Mesenchymal stem cell (in vitro differentiated cells and primary cell): ENCODE data around the gene LGR6.

Source experiments
- DNase-seq: peaks from one replicate; pipeline ENCODE4 v3.0.0-alpha.2; 2013
- H2AFZ ChIP-seq: one replicate; pipeline ENCODE4 v1.6.1; 2013; ENCODE audit warnings: low read depth, mild to moderate bottlenecking, control low read depth, inconsistent platforms, low read length, moderate library complexity
- H2AK5ac ChIP-seq: 2 replicates; pipeline ENCODE4 v1.6.1; 2013; ENCODE audit warnings: low read length, moderate library complexity, mild to moderate bottlenecking, inconsistent platforms; ENCODE audit not compliant: severe bottlenecking
- H2BK120ac ChIP-seq: one replicate; pipeline ENCODE4 v1.6.1; 2013; ENCODE audit warnings: low read depth, mild to moderate bottlenecking, inconsistent platforms, low read length, moderate library complexity
- H2BK12ac ChIP-seq, 2 experiments: one replicate each; pipeline ENCODE4 v1.6.1; 2013; ENCODE audit warnings: inconsistent platforms in 2 of 2, low read length in 2 of 2, mild to moderate bottlenecking in 2 of 2, moderate library complexity in 2 of 2, control low read depth in 1 of 2
- H2BK15ac ChIP-seq: one replicate; pipeline ENCODE4 v1.6.1; 2013; ENCODE audit warnings: mild to moderate bottlenecking, low read depth, inconsistent platforms; ENCODE audit not compliant: poor library complexity, severe bottlenecking
- H2BK5ac ChIP-seq: 2 replicates; pipeline ENCODE4 v1.6.1; 2013; ENCODE audit warnings: low read depth, mild to moderate bottlenecking, low read length, control low read depth, inconsistent platforms; ENCODE audit not compliant: poor library complexity, severe bottlenecking
- H3K14ac ChIP-seq, 2 experiments: one replicate each; pipeline ENCODE4 v1.6.1; 2013; ENCODE audit warnings: inconsistent platforms in 2 of 2, low read length in 2 of 2, control low read depth in 1 of 2, mild to moderate bottlenecking in 1 of 2, moderate library complexity in 1 of 2
- H3K18ac ChIP-seq, 2 experiments: one replicate each; pipeline ENCODE4 v1.6.1; 2013; ENCODE audit warnings: inconsistent platforms in 2 of 2, low read length in 2 of 2, control low read depth in 1 of 2, low read depth in 1 of 2, mild to moderate bottlenecking in 1 of 2
- H3K23ac ChIP-seq, 2 experiments: one replicate each; pipeline ENCODE4 v1.6.1; 2013; ENCODE audit warnings: inconsistent platforms in 2 of 2, low read length in 2 of 2, mild to moderate bottlenecking in 2 of 2, moderate library complexity in 2 of 2, control low read depth in 1 of 2
- H3K27ac ChIP-seq: 2 replicates; pipeline ENCODE4 v1.5.1; 2013; ENCODE audit warnings: mild to moderate bottlenecking, moderate library complexity, low read length, control low read depth, inconsistent platforms; ENCODE audit not compliant: poor library complexity, severe bottlenecking
- H3K27me3 ChIP-seq, 2 experiments: 2 replicates each; pipeline versions ENCODE4 v1.6.1 to v1.7.0; 2013; ENCODE audit warnings: low read length in 2 of 2, mild to moderate bottlenecking in 2 of 2, moderate library complexity in 2 of 2, control low read depth in 1 of 2, inconsistent platforms in 1 of 2; ENCODE audit not compliant: control insufficient read depth in 1 of 2, insufficient read depth in 1 of 2
- H3K36me3 ChIP-seq, 2 experiments: 2 replicates each; pipeline versions ENCODE4 v1.6.1 to v1.7.0; 2013; ENCODE audit warnings: low read length in 2 of 2, control low read depth in 1 of 2, inconsistent platforms in 1 of 2, low read depth in 1 of 2, mild to moderate bottlenecking in 1 of 2; ENCODE audit not compliant: insufficient read depth in 2 of 2, control insufficient read depth in 1 of 2
- H3K4ac ChIP-seq, 2 experiments: one replicate each; pipeline ENCODE4 v1.6.1; 2013; ENCODE audit warnings: inconsistent platforms in 2 of 2, low read length in 2 of 2, mild to moderate bottlenecking in 2 of 2, moderate library complexity in 2 of 2, control low read depth in 1 of 2, low read depth in 1 of 2
- H3K4me1 ChIP-seq: 2 replicates; pipeline ENCODE4 v1.6.1; 2013; ENCODE audit warnings: low read depth, low read length, control low read depth; ENCODE audit not compliant: control insufficient read depth, insufficient read depth
- H3K4me2 ChIP-seq: 2 replicates; pipeline ENCODE4 v1.6.1; 2013; ENCODE audit warnings: low read length, mild to moderate bottlenecking, inconsistent platforms; ENCODE audit not compliant: poor library complexity, severe bottlenecking
- H3K4me3 ChIP-seq, 2 experiments: 2 replicates each; pipeline versions ENCODE4 v1.5.1 to v1.7.0; 2013; ENCODE audit warnings: low read length in 2 of 2, mild to moderate bottlenecking in 2 of 2, control low read depth in 1 of 2, low read depth in 1 of 2; ENCODE audit not compliant: insufficient read depth in 1 of 2
- H3K79me1 ChIP-seq: replicated peaks from 2 replicates; pipeline ENCODE4 v1.6.1; 2013; ENCODE audit warnings: mild to moderate bottlenecking, control low read depth, low read length, inconsistent platforms; ENCODE audit not compliant: poor library complexity, severe bottlenecking
- H3K9ac ChIP-seq: 2 replicates; pipeline ENCODE4 v1.7.0; 2013; ENCODE audit warnings: mild to moderate bottlenecking, low read length, moderate library complexity
- H3K9me3 ChIP-seq: 2 replicates; pipeline ENCODE4 v1.7.0; 2013; ENCODE audit warnings: mild to moderate bottlenecking, low read length; ENCODE audit not compliant: control insufficient read depth
- H4K8ac ChIP-seq: one replicate; pipeline ENCODE4 v1.6.1; 2013; ENCODE audit warnings: inconsistent platforms, mild to moderate bottlenecking, low read length, moderate library complexity
- H4K91ac ChIP-seq: one replicate; pipeline ENCODE4 v1.6.1; 2013; ENCODE audit warnings: mild to moderate bottlenecking, low read length, inconsistent platforms
- WGBS: methylation state at CpG from one replicate; pipeline ENCODE4 v1.1.7; 2013; ENCODE audit warnings: mixed read lengths; 5-methylcytosine and 5-hydroxymethylcytosine counted together

The LGR6 gene

DNA sequence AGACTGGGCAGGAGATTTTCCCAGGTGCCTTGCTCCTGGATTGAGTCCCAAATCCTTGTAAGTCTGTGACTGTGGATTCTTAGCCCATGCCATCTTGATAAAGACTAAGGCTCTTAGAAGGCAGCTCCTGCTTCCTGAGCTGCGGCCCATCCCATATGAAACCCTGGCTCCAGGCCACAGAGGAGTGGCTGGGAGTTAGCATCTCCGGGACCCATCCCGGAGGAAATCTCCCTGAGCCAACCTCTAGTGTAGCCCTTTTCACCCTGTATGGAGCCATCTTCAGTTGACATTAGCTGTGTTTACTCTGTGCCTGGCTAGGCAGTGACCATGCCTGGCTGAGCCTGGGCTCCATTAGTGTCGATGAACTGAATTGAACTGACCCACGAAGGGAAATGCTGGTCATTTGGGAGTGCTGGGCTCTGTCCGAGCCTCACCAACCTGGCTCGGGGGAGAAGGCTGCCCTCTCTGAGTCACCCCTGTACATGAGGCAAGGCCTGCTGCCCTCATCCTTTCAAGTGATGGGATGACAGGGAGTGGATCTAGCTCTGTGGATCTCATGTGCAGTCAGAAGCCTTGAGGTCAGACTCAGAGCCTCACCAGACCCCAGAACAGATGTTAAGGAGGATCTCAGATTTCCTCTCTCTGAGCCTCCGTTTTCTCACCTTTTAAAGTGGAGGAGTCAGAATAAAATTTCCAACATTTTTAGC is 37.5 kb downstream of the LGR6 start:
- Histone ChIP-seq H2BK12ac (no peak overlapping the region), H4K8ac (no peak overlapping the region), H2AFZ (no peak overlapping the region), H3K79me1 (no peaks in the 10 kb centered on the region), H3K9ac (no peak overlapping the region), H3K23ac (no peak overlapping the region), H2BK120ac (no peak overlapping the region), H3K14ac (no peak overlapping the region), H3K4me2 (no peak overlapping the region), H3K18ac (no peak overlapping the region), H3K9me3 (no peaks in the 10 kb centered on the region), H3K27me3 (peaks cover 0 to 72% of the 10 kb centered on the region in 2 experiments), H4K91ac (no peak overlapping the region), H2BK15ac (no peak overlapping the region), H3K4me3 (no peak overlapping the region), H3K4me1 (peaks cover 11% of the 10 kb centered on the region), H2AK5ac (no peak overlapping the region), H3K27ac (no peak overlapping the region), H3K36me3 (no peaks in the 10 kb centered on the region), H3K4ac (no peak overlapping the region), H2BK5ac (no peak overlapping the region)
- 79% methylated on average over 8 of the region's 8 CpGs for WGBS
- no peak for DNase-seq

DNA sequence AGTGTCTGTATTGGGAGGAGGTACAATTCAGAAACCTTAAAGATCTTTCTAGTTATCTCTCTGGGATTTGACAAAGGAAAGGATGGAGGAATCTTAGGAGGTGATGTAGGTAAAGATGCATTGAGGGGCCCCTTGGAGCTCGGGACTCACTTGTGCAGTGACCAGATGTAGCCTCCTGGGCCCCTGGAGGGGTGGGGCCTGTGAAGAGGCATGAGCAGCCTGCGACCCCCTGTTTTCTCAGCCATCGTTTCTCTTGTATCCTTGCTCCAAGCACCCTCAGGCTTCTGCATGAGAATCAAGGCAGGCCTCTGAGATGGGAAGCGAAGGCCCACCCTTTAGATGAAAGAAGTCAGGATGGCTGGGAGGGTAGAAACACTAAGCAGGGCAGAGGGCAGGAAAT is 39.6 kb downstream of the LGR6 start:
- no peak for DNase-seq
- 87% methylated on average over 3 of the region's 4 CpGs for WGBS
- Histone ChIP-seq H4K8ac (no peak overlapping the region), H3K4ac (no peak overlapping the region), H3K4me3 (no peak overlapping the region), H2BK5ac (no peak overlapping the region), H3K4me1 (peaks cover 22% of the 10 kb centered on the region), H2BK12ac (no peak overlapping the region), H2BK15ac (no peak overlapping the region), H3K27me3 (peaks cover 0 to 56% of the 10 kb centered on the region in 2 experiments), H3K27ac (no peak overlapping the region), H4K91ac (no peak overlapping the region), H3K4me2 (no peak overlapping the region), H3K23ac (no peak overlapping the region), H3K18ac (no peak overlapping the region), H3K9ac (no peak overlapping the region), H3K36me3 (no peaks in the 10 kb centered on the region), H3K79me1 (no peaks in the 10 kb centered on the region), H2AK5ac (no peak overlapping the region), H2AFZ (no peak overlapping the region), H3K9me3 (no peaks in the 10 kb centered on the region), H2BK120ac (no peak overlapping the region), H3K14ac (no peak overlapping the region)

DNA sequence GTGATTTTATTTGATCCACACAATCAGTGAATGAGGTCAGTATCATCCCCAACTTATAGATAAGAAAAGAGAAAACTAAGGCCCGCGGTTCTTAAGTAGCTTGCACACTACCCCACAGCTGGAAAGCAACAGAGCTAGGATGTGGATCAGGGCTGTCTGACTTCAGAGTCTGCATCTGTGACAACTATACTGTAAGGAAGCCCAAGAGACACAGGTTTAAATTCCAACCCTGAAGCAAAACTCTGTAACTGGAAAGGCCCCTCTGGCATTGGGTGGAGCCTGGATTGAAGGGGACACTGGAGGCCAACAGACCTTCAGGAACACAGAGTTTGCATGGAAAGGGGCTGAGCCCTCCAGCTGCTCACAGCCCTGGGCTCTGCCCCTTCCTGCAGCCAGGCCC is 40.2 kb downstream of the LGR6 start:
- Histone ChIP-seq H4K91ac (no peak overlapping the region), H3K14ac (no peak overlapping the region), H4K8ac (no peak overlapping the region), H2BK5ac (no peak overlapping the region), H2AFZ (no peak overlapping the region), H3K18ac (no peak overlapping the region), H3K4me3 (no peak overlapping the region), H2AK5ac (no peak overlapping the region), H2BK15ac (no peak overlapping the region), H3K27me3 (peaks cover 0 to 52% of the 10 kb centered on the region in 2 experiments), H3K4me2 (no peak overlapping the region), H3K9me3 (no peaks in the 10 kb centered on the region), H3K4me1 (peaks cover 22% of the 10 kb centered on the region), H2BK12ac (no peak overlapping the region), H3K23ac (no peak overlapping the region), H3K36me3 (no peaks in the 10 kb centered on the region), H3K9ac (no peak overlapping the region), H3K27ac (no peak overlapping the region), H2BK120ac (no peak overlapping the region), H3K4ac (no peak overlapping the region), H3K79me1 (no peaks in the 10 kb centered on the region)
- DNase-seq = no peak
- 100% methylated on average over 2 of the region's 2 CpGs for WGBS

DNA sequence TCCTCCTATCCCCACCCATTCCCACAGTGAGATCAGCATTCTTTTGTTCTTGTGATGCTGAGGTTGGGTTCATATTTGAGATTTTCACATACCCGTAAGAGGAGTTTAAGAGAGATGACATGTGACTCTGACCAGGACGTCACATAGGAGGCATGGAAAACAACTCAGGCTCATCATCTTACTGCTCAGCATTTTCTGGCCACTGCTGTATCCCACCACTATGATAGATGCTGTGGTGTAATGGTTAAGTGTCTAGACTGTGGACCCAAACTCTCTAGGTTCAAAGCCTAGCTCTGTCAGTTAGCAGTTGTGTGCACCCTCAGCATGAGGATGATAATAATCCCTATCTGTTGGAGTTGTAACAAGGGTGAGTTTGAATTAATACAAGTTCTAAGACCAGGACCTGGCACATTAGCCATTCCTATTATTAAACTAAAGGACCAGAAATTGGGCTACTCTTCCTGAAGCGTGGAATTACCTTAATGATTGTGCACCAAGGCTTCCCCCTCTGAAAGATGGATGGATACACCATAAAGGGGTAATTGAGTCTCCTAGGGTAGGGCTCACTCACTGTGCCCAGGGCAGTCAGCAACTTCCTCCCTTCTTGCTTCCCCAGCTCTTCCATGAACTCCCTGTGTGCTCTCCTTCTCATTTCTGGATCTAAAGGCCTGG is 40.9 kb downstream of the LGR6 start:
- Histone ChIP-seq H3K36me3 (no peaks in the 10 kb centered on the region), H3K27me3 (peaks cover 0 to 52% of the 10 kb centered on the region in 2 experiments), H3K9me3 (no peaks in the 10 kb centered on the region), H2AK5ac (peak overlapping the region; percentile 82), H3K79me1 (no peaks in the 10 kb centered on the region), H2AFZ (no peak overlapping the region), H4K91ac (no peak overlapping the region), H3K4ac (no peak overlapping the region), H2BK12ac (no peak overlapping the region), H3K23ac (no peak overlapping the region), H3K27ac (no peak overlapping the region), H2BK15ac (no peak overlapping the region), H3K18ac (no peak overlapping the region), H3K4me3 (no peak overlapping the region), H2BK5ac (no peak overlapping the region), H4K8ac (no peak overlapping the region), H3K14ac (no peak overlapping the region), H3K4me1 (peaks cover 22% of the 10 kb centered on the region), H3K4me2 (no peak overlapping the region), H3K9ac (no peak overlapping the region), H2BK120ac (no peak overlapping the region)
- 85% methylated on average over 3 of the region's 3 CpGs for WGBS
- DNase-seq = peak; percentile 42
